Loucy (cell line): Measurements from ENCODE around the gene MGMT.

Source experiments
- H2AFZ ChIP-seq: fragments of 200-600 bp; sonication (generic); 2 replicates; pipeline ENCODE4 v1.6.0; 2016; ENCODE audit warnings: antibody characterized with exemption, mild to moderate bottlenecking, low read length, moderate library complexity
- H3F3A ChIP-seq: fragments of 200-600 bp; 2 replicates; pipeline ENCODE4 v1.6.0; 2016; ENCODE audit warnings: antibody characterized with exemption, low read depth, mild to moderate bottlenecking
- H3K27me3 ChIP-seq: fragments of 200-600 bp; sonication (generic); 2 replicates; pipeline ENCODE4 v1.6.1; 2014; ENCODE audit warnings: low read length, mild to moderate bottlenecking; ENCODE audit not compliant: insufficient read depth, poor library complexity, severe bottlenecking
- H3K36me3 ChIP-seq: fragments of 200-600 bp; sonication (generic); 2 replicates; pipeline ENCODE4 v1.6.1; 2016; ENCODE audit warnings: low read length; ENCODE audit not compliant: insufficient read depth
- H3K4me1 ChIP-seq: fragments of 200-600 bp; sonication (generic); 2 replicates; pipeline ENCODE4 v1.5.1; 2014; ENCODE audit warnings: low read length, mild to moderate bottlenecking; ENCODE audit not compliant: insufficient read depth, poor library complexity, severe bottlenecking
- H3K4me2 ChIP-seq: fragments of 200-600 bp; sonication (generic); 2 replicates; pipeline ENCODE4 v1.6.0; 2014; ENCODE audit warnings: antibody characterized with exemption, low read length, low read depth, mild to moderate bottlenecking; ENCODE audit not compliant: poor library complexity, severe bottlenecking
- H3K4me3 ChIP-seq: fragments of 200-600 bp; sonication (generic); 2 replicates; pipeline ENCODE4 v1.5.1; 2014; ENCODE audit warnings: low read length, mild to moderate bottlenecking, mixed read lengths; ENCODE audit not compliant: poor library complexity, severe bottlenecking
- H3K79me2 ChIP-seq: fragments of 200-600 bp; sonication (generic); 2 replicates; pipeline ENCODE4 v1.6.1; 2014; ENCODE audit warnings: low read length; ENCODE audit not compliant: insufficient read depth
- H3K9ac ChIP-seq: fragments of 200-600 bp; sonication (generic); 2 replicates; pipeline ENCODE4 v1.6.0; 2014; ENCODE audit warnings: mild to moderate bottlenecking, low read depth, low read length, moderate library complexity; ENCODE audit not compliant: poor library complexity, severe bottlenecking
- H3K9me2 ChIP-seq: fragments of 200-600 bp; sonication (generic); replicated peaks from 2 replicates; pipeline ENCODE4 v1.6.1; 2016; ENCODE audit warnings: low read depth, low read length, mixed read lengths
- H3K9me3 ChIP-seq: fragments of 200-600 bp; sonication (generic); 2 replicates; pipeline ENCODE4 v1.6.1; 2014; ENCODE audit warnings: mild to moderate bottlenecking, antibody characterized with exemption, low read length, low read depth; ENCODE audit not compliant: insufficient read depth
- H4K20me1 ChIP-seq: fragments of 200-600 bp; sonication (generic); 2 replicates; pipeline ENCODE4 v1.6.0; 2014; ENCODE audit warnings: antibody characterized with exemption, low read length, mild to moderate bottlenecking; ENCODE audit not compliant: insufficient read depth, poor library complexity, severe bottlenecking
- EZH2phosphoT487 ChIP-seq: fragments of 200-600 bp; IDR thresholded peaks from 2 replicates; pipeline ENCODE4 v1.6.1; 2018; ENCODE audit warnings: antibody characterized with exemption, mild to moderate bottlenecking, moderate library complexity, borderline replicate concordance
- TF ChIP-seq, protein P1 (sequence below): fragments of 200-600 bp; sonication (generic); conservative IDR thresholded peaks from 2 replicates; pipeline ENCODE4 v1.5.1; 2014; ENCODE audit warnings: mild to moderate bottlenecking, antibody characterized with exemption, low read length

The MGMT gene

DNA sequence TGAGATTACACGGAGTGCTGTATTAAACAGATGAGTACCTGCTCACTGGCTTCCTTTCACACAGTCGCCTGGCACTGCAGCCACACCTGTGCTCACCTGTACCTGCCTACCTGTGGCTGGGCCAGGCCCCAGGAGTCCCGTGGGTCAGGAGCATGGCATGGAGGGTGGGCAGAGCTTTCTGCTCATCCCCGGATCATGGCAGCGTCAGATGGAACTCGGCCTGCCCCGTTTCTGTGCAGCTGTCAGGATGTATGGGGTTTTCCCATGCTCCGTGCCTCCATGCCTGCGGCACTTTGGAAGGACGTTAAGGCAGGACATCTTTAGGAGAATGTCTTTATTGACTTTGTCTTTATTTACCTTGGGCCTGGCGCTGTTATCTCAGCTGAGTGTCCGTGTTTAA is 112.2 kb downstream of the MGMT start:
- TF ChIP-seq, protein P1, sequence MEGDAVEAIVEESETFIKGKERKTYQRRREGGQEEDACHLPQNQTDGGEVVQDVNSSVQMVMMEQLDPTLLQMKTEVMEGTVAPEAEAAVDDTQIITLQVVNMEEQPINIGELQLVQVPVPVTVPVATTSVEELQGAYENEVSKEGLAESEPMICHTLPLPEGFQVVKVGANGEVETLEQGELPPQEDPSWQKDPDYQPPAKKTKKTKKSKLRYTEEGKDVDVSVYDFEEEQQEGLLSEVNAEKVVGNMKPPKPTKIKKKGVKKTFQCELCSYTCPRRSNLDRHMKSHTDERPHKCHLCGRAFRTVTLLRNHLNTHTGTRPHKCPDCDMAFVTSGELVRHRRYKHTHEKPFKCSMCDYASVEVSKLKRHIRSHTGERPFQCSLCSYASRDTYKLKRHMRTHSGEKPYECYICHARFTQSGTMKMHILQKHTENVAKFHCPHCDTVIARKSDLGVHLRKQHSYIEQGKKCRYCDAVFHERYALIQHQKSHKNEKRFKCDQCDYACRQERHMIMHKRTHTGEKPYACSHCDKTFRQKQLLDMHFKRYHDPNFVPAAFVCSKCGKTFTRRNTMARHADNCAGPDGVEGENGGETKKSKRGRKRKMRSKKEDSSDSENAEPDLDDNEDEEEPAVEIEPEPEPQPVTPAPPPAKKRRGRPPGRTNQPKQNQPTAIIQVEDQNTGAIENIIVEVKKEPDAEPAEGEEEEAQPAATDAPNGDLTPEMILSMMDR = no peak
- no peak for TF ChIP-seq EZH2phosphoT487
- Histone ChIP-seq H3K9me3 (no peaks in the 10 kb centered on the region), H3K4me2 (no peak overlapping the region)

DNA sequence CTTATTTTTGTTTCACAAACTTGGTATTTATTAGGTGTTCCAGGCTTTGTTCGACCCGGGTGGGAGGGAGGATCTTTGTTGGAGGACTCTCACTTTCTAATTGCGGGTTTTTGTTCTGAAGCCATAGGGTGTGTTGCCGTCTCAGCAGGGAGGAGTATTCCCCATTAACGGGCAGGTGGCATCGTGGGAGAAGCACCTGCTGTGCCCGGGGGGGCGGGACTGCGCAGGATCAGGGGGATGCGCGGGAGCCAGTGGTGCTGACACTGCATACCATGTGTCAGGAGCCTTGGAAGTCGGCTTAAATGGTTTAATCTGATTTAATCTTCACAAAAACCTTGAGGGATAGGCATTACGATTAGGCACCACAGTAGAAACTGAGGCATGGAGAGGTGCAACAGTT is 113.0 kb downstream of the MGMT start:
- H4K20me1 ChIP-seq = no peaks in the 10 kb centered on the region
- H3K9ac ChIP-seq = no peak overlapping the region
- TF ChIP-seq, protein P1 = no peak
- TF ChIP-seq EZH2phosphoT487 = no peak
- peaks cover 5% of the 10 kb centered on the region for H3K4me1 ChIP-seq
- no peaks in the 10 kb centered on the region for H3K9me2 ChIP-seq
- H3K4me3 ChIP-seq = no peak overlapping the region
- H3K4me2 ChIP-seq = no peak overlapping the region
- H3K79me2 ChIP-seq = no peaks in the 10 kb centered on the region
- no peaks in the 10 kb centered on the region for H3F3A ChIP-seq
- no peaks in the 10 kb centered on the region for H3K9me3 ChIP-seq
- no peak overlapping the region for H2AFZ ChIP-seq
- H3K36me3 ChIP-seq = no peaks in the 10 kb centered on the region
- no peaks in the 10 kb centered on the region for H3K27me3 ChIP-seq

More for the DNA sequence above, 112.2 kb downstream of the MGMT start:
- no peaks in the 10 kb centered on the region for H3K9me2 ChIP-seq
- H3K4me1 ChIP-seq = peaks cover 5% of the 10 kb centered on the region
- H3K4me3 ChIP-seq = no peak overlapping the region
- no peaks in the 10 kb centered on the region for H3K36me3 ChIP-seq
- H3F3A ChIP-seq = no peaks in the 10 kb centered on the region
- H3K79me2 ChIP-seq = no peaks in the 10 kb centered on the region
- H4K20me1 ChIP-seq = no peaks in the 10 kb centered on the region
- H3K27me3 ChIP-seq = no peaks in the 10 kb centered on the region
- no peak overlapping the region for H2AFZ ChIP-seq
- H3K9ac ChIP-seq = no peak overlapping the region

DNA sequence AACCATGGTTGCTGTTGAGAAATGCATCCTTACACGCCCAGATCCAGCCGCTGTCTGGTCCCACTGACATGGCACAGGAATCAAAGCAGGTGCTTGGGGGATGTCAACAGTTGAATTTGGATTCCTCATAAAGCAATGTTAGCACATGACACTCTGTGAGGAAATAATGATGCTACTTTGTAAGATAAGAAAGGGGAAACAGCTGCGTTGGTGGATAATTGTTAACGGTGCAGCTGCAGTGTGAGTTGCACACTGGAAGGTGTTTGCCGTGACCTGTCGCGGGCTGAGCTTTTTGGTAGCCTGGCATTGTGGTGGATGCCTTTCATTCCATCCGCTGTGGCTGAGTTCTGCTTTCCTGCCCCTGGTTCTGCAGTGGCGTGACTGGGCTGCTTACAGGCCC is 113.9 kb downstream of the MGMT start:
- Histone ChIP-seq H3K4me1 (peaks cover 5% of the 10 kb centered on the region), H3K9me2 (no peaks in the 10 kb centered on the region), H3K27me3 (no peaks in the 10 kb centered on the region), H3K9me3 (no peaks in the 10 kb centered on the region), H3K36me3 (no peaks in the 10 kb centered on the region), H3K9ac (no peak overlapping the region), H4K20me1 (no peaks in the 10 kb centered on the region), H2AFZ (no peak overlapping the region), H3K79me2 (no peaks in the 10 kb centered on the region), H3K4me2 (no peak overlapping the region), H3F3A (no peaks in the 10 kb centered on the region), H3K4me3 (no peak overlapping the region)
- TF ChIP-seq EZH2phosphoT487 = no peak

DNA sequence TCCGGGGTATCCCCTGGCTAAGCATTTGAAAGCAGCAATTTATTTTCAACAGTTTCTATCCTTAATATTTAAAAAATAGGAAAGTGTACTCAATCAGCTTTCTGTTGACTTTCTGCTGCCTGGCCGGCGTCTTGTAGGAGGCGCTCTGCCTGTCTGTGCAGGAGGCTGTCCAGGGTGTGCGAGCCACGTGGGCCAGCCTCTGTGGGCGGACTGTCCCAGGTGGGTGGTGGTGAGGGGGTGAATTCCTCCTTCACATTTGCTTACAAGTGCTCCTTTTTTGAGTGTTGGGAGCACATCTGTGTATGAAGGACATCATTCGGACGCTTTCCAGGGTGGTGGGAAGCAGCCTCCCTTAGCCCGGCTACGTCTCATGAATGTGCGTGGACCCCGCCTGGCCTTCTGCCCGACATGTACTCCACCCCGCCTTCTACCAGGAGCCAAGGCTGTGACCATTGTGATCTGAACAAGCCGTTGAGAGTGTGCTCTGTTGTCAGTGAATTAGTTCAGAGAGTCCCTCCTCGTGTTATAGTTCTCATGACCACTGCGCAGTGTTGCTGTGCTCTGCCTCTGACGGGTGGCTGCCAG is 114.9 kb downstream of the MGMT start:
- no peaks in the 10 kb centered on the region for H3K79me2 ChIP-seq
- H3K36me3 ChIP-seq = peaks cover 3% of the 10 kb centered on the region; the same call in 1 of the 2 replicates
- H3K9ac ChIP-seq = no peak overlapping the region

More for the DNA sequence above, 114.9 kb downstream of the MGMT start:
- Histone ChIP-seq H3K4me2 (no peak overlapping the region), H3K4me3 (no peak overlapping the region), H3K9me3 (peaks cover 6% of the 10 kb centered on the region; the same call in 1 of the 2 replicates), H3K4me1 (peaks cover 5% of the 10 kb centered on the region), H3K9me2 (no peaks in the 10 kb centered on the region), H2AFZ (no peak overlapping the region), H4K20me1 (no peaks in the 10 kb centered on the region), H3F3A (no peaks in the 10 kb centered on the region), H3K27me3 (no peaks in the 10 kb centered on the region)
- TF ChIP-seq, protein P1 = no peak
- TF ChIP-seq EZH2phosphoT487 = no peak
